Liver (tissue), 9 donors: ENCODE results near the gene GP1BB. TPM values are rescaled to one million over a fixed set of nuclear protein-coding genes. Genes with fewer than 3 reads are reported as not detected.

Experiments
- DNase-seq: peaks from one replicate; pipeline ENCODE4 v3.0.0-alpha.2; 2017; ENCODE audit warnings: low spot score
- H3K27ac ChIP-seq, 2 donors: one replicate each; pipeline ENCODE4 v1.7.0; 2013; ENCODE audit warnings: inconsistent platforms in 2 of 2, low read length in 2 of 2, control low read depth in 1 of 2, low read depth in 1 of 2, mild to moderate bottlenecking in 1 of 2
- H3K27me3 ChIP-seq, 4 donors: one replicate each; pipeline versions ENCODE4 v1.6.1 to v1.7.0; 2013; ENCODE audit warnings: low read length in 3 of 4, inconsistent platforms in 1 of 4, mild to moderate bottlenecking in 1 of 4, moderate library complexity in 1 of 4; ENCODE audit not compliant: control insufficient read depth in 4 of 4, insufficient read depth in 4 of 4
- H3K36me3 ChIP-seq, 4 donors: one replicate each; pipeline versions ENCODE4 v1.6.1 to v1.7.0; 2013; ENCODE audit warnings: low read length in 3 of 4, mild to moderate bottlenecking in 3 of 4, low read depth in 1 of 4, moderate library complexity in 1 of 4; ENCODE audit not compliant: control insufficient read depth in 4 of 4, insufficient read depth in 3 of 4
- H3K4me1 ChIP-seq, 4 donors: one replicate each; pipeline versions ENCODE4 v1.6.1 to v1.7.0; 2013; ENCODE audit warnings: low read length in 3 of 4, mild to moderate bottlenecking in 3 of 4, moderate library complexity in 1 of 4; ENCODE audit not compliant: control insufficient read depth in 4 of 4, insufficient read depth in 4 of 4
- H3K4me3 ChIP-seq, 3 donors: one replicate each; pipeline versions ENCODE4 v1.6.1 to v1.7.0; 2013; ENCODE audit warnings: low read length in 3 of 3, control low read depth in 1 of 3, low read depth in 1 of 3, mild to moderate bottlenecking in 1 of 3
- H3K9ac ChIP-seq, 2 donors: one replicate each; pipeline ENCODE4 v1.7.0; 2013; ENCODE audit warnings: low read length in 2 of 2, mild to moderate bottlenecking in 2 of 2, moderate library complexity in 2 of 2, control low read depth in 1 of 2, low read depth in 1 of 2
- H3K9me3 ChIP-seq, 4 donors: one replicate each; pipeline versions ENCODE4 v1.6.1 to v1.7.0; 2013; ENCODE audit warnings: low read length in 3 of 4; ENCODE audit not compliant: control insufficient read depth in 4 of 4
- EGR1 ChIP-seq, 2 donors: IDR thresholded peaks; 2 replicates each; pipeline ENCODE4 v1.6.1; 2016 to 2018; ENCODE audit warnings: antibody characterized with exemption in 2 of 2, low read depth in 2 of 2
- FOXA1 ChIP-seq: IDR thresholded peaks from 2 replicates; pipeline ENCODE4 v1.6.1; 2016; ENCODE audit warnings: antibody characterized with exemption
- FOXA2 ChIP-seq: IDR thresholded peaks from 2 replicates; pipeline ENCODE4 v1.6.1; 2016; ENCODE audit warnings: antibody characterized with exemption
- GABPA ChIP-seq, 2 donors: IDR thresholded peaks in 1 of 2; conservative IDR thresholded peaks in 1 of 2; 2 replicates each; pipeline ENCODE4 v1.6.1; 2016; ENCODE audit warnings: antibody characterized with exemption in 2 of 2, mild to moderate bottlenecking in 1 of 2, moderate library complexity in 1 of 2
- HNF4A ChIP-seq, 2 donors: conservative IDR thresholded peaks; 2 replicates each; pipeline ENCODE4 v1.6.1; 2016; ENCODE audit warnings: antibody characterized with exemption in 2 of 2, mild to moderate bottlenecking in 2 of 2
- HNF4G ChIP-seq: IDR thresholded peaks from 2 replicates; pipeline ENCODE4 v1.6.1; 2016; ENCODE audit warnings: antibody characterized with exemption
- JUND ChIP-seq, 2 donors: IDR thresholded peaks; 2 replicates each; pipeline ENCODE4 v1.6.1; 2016; ENCODE audit warnings: antibody characterized with exemption in 2 of 2
- NR2F2 ChIP-seq: IDR thresholded peaks from 2 replicates; pipeline ENCODE4 v1.6.1; 2016; ENCODE audit warnings: antibody characterized with exemption
- RAD21 ChIP-seq, 2 donors: IDR thresholded peaks; 2 replicates each; pipeline ENCODE4 v1.6.1; 2016; ENCODE audit warnings: antibody characterized with exemption in 2 of 2, mild to moderate bottlenecking in 2 of 2
- RXRA ChIP-seq, 2 donors: IDR thresholded peaks; 2 replicates each; pipeline ENCODE4 v1.6.1; 2017 to 2018; ENCODE audit warnings: antibody characterized with exemption in 2 of 2, mild to moderate bottlenecking in 1 of 2
- SP1 ChIP-seq: IDR thresholded peaks from 2 replicates; pipeline ENCODE4 v1.6.1; 2018; ENCODE audit warnings: antibody characterized with exemption, mild to moderate bottlenecking
- TAF1 ChIP-seq: conservative IDR thresholded peaks from 2 replicates; pipeline ENCODE4 v1.6.1; 2016; ENCODE audit warnings: antibody characterized with exemption, mild to moderate bottlenecking
- YY1 ChIP-seq: IDR thresholded peaks from 2 replicates; pipeline ENCODE4 v1.6.1; 2016; ENCODE audit warnings: antibody characterized with exemption, mild to moderate bottlenecking
- WGBS: extraction: QIAGEN DNeasy Blood & Tissue Kit; methylation state at CpG from one replicate; pipeline ENCODE4 v1.1.7; 2013; 5-methylcytosine and 5-hydroxymethylcytosine counted together
- polyA plus RNA-seq, 2 donors: library from polyadenylated mRNA; stranded (reverse) in 1 of 2; unstranded in 1 of 2; fragments of 200-250 nt in 1 of 2; fragments of >200 nt in 1 of 2; fragmentation: Nextera tagmentation in 1 of 2; extraction: Ambion mirVana in 1 of 2; gene quantifications; one replicate each; pipeline versions ENCODE4 v1.2.1 to v1.2.3, GENCODE V29; 2013 to 2015
- total RNA-seq, 2 donors: library from RNA; depleted of rRNA; stranded (reverse); fragments of >200 nt; gene quantifications; one replicate each; pipeline ENCODE4 v1.2.3, GENCODE V29; 2014
- TF ChIP-seq, protein P1 (sequence below): fragments of 150-350 bp; IDR thresholded peaks from 2 replicates; pipeline ENCODE4 v1.5.1; 2017; ENCODE audit warnings: improper control_type of control experiment, low read depth, low read length; ENCODE audit not compliant: missing input control
- TF ChIP-seq, protein P2 (sequence below): IDR thresholded peaks from 2 replicates; pipeline ENCODE4 v1.6.1; 2016; ENCODE audit warnings: antibody characterized with exemption
- TF ChIP-seq, protein P3 (sequence below): IDR thresholded peaks from 2 replicates; pipeline ENCODE4 v1.6.1; 2016; ENCODE audit warnings: antibody characterized with exemption, mild to moderate bottlenecking
- TF ChIP-seq, protein P4 (sequence below): IDR thresholded peaks from 2 replicates; pipeline ENCODE4 v1.6.1; 2016; ENCODE audit warnings: antibody characterized with exemption
- TF ChIP-seq, protein P5 (sequence below): IDR thresholded peaks from 2 replicates; pipeline ENCODE4 v1.6.1; 2016; ENCODE audit warnings: antibody characterized with exemption
- donor health status: healthy.
- donor health status: healthy.
- donor health status: healthy.
- donor health status: healthy.
- donor health status: healthy.

Gene GP1BB
- total and polyA plus RNA-seq, 4 donors = 0.38 to 5.7 (median 0.51) TPM; not detected in 1

DNA sequence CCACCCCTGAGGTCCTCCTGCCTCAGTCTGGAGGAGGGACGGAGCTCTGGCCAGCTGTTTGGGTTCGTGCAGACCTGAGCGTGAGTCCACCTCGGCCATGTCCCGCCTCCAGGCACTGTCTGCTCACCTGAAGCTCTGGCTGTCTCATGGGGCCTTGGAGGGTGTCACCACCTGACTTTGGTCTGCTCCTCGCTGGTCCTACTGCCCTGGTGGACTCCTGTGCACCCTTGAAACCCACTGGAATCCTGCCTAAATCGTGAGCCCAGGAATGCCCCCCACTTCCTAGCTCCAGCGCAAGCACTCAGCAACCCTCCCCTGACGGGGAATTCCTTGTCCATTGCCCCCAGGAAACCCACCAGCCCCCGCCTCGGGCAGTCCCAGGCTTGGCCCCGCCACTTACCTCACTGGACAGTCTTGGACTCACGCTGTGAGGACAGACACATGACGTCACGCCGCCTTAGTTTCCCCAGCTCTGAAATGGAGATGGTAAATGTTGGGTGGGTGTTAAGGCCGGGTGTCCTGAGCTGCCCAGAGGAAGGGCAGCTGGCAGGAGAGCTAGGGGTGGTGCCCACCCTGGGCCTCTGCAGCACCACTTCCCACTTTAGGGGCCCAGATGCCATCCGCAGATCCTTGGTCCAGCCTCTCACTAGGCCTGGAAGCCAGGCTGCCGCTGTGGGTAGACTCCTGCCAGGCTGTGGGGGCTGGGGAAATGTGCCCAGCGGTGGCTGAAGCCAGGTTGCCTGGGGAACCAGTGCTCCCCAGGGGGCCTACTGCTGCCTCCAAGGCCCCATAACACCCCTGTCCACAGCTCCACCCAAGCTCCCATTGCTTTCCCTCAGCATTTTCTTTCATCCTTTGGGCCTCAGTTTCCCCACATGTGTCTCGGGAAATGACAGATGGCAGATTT is 19.1 kb downstream of the GP1BB start:
- Histone ChIP-seq H3K4me3 (no peak overlapping the region), H3K9ac (no peak overlapping the region), H3K27me3 (no peaks in the 10 kb centered on the region), H3K9me3 (no peaks in the 10 kb centered on the region), H3K36me3 (no peaks in the 10 kb centered on the region), H3K4me1 (no peaks in the 10 kb centered on the region), H3K27ac (no peak overlapping the region)
- TF ChIP-seq HNF4G (no peak), NR2F2 (no peak), RAD21 (IDR thresholded peaks at IDR 0.05) (no peak), TAF1 (no peak), GABPA (IDR thresholded peaks at IDR 0.05 in 1 of 2, conservative IDR thresholded peaks at IDR 0.05 in 1 of 2) (no peak), SP1 (no peak), FOXA1 (no peak), FOXA2 (no peak), YY1 (no peak), EGR1 (IDR thresholded peaks at IDR 0.05; ENCODE audit: low read depth in 2 of 2) (no peak), JUND (IDR thresholded peaks at IDR 0.05) (no peak), RXRA (IDR thresholded peaks at IDR 0.05) (no peak), HNF4A (conservative IDR thresholded peaks at IDR 0.05) (no peak)
- TF ChIP-seq, protein P1, sequence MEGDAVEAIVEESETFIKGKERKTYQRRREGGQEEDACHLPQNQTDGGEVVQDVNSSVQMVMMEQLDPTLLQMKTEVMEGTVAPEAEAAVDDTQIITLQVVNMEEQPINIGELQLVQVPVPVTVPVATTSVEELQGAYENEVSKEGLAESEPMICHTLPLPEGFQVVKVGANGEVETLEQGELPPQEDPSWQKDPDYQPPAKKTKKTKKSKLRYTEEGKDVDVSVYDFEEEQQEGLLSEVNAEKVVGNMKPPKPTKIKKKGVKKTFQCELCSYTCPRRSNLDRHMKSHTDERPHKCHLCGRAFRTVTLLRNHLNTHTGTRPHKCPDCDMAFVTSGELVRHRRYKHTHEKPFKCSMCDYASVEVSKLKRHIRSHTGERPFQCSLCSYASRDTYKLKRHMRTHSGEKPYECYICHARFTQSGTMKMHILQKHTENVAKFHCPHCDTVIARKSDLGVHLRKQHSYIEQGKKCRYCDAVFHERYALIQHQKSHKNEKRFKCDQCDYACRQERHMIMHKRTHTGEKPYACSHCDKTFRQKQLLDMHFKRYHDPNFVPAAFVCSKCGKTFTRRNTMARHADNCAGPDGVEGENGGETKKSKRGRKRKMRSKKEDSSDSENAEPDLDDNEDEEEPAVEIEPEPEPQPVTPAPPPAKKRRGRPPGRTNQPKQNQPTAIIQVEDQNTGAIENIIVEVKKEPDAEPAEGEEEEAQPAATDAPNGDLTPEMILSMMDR = no peak
- TF ChIP-seq, protein P2, sequence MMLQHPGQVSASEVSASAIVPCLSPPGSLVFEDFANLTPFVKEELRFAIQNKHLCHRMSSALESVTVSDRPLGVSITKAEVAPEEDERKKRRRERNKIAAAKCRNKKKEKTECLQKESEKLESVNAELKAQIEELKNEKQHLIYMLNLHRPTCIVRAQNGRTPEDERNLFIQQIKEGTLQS = no peak
- TF ChIP-seq, protein P3, sequence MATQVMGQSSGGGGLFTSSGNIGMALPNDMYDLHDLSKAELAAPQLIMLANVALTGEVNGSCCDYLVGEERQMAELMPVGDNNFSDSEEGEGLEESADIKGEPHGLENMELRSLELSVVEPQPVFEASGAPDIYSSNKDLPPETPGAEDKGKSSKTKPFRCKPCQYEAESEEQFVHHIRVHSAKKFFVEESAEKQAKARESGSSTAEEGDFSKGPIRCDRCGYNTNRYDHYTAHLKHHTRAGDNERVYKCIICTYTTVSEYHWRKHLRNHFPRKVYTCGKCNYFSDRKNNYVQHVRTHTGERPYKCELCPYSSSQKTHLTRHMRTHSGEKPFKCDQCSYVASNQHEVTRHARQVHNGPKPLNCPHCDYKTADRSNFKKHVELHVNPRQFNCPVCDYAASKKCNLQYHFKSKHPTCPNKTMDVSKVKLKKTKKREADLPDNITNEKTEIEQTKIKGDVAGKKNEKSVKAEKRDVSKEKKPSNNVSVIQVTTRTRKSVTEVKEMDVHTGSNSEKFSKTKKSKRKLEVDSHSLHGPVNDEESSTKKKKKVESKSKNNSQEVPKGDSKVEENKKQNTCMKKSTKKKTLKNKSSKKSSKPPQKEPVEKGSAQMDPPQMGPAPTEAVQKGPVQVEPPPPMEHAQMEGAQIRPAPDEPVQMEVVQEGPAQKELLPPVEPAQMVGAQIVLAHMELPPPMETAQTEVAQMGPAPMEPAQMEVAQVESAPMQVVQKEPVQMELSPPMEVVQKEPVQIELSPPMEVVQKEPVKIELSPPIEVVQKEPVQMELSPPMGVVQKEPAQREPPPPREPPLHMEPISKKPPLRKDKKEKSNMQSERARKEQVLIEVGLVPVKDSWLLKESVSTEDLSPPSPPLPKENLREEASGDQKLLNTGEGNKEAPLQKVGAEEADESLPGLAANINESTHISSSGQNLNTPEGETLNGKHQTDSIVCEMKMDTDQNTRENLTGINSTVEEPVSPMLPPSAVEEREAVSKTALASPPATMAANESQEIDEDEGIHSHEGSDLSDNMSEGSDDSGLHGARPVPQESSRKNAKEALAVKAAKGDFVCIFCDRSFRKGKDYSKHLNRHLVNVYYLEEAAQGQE = no peak
- TF ChIP-seq, protein P4, sequence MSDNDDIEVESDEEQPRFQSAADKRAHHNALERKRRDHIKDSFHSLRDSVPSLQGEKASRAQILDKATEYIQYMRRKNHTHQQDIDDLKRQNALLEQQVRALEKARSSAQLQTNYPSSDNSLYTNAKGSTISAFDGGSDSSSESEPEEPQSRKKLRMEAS = no peak
- TF ChIP-seq, protein P5, sequence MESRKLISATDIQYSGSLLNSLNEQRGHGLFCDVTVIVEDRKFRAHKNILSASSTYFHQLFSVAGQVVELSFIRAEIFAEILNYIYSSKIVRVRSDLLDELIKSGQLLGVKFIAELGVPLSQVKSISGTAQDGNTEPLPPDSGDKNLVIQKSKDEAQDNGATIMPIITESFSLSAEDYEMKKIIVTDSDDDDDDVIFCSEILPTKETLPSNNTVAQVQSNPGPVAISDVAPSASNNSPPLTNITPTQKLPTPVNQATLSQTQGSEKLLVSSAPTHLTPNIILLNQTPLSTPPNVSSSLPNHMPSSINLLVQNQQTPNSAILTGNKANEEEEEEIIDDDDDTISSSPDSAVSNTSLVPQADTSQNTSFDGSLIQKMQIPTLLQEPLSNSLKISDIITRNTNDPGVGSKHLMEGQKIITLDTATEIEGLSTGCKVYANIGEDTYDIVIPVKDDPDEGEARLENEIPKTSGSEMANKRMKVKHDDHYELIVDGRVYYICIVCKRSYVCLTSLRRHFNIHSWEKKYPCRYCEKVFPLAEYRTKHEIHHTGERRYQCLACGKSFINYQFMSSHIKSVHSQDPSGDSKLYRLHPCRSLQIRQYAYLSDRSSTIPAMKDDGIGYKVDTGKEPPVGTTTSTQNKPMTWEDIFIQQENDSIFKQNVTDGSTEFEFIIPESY = no peak
- 92% methylated on average over 21 of the region's 21 CpGs for WGBS
- DNase-seq = no peak
